H9 (cell line): ENCODE results near the gene ACOT7. TPM values are rescaled to one million over a fixed set of nuclear protein-coding genes. Genes with fewer than 3 reads are reported as not detected.

ENCODE experiments used
- DNase-seq: peaks from one replicate; pipeline ENCODE4 v3.0.0-alpha.2; 2017
- H2AFZ ChIP-seq: one replicate; pipeline ENCODE4 v1.6.1; 2013; ENCODE audit warnings: mild to moderate bottlenecking, low read length, control low read depth, moderate library complexity
- H2AK5ac ChIP-seq: 2 replicates; pipeline ENCODE4 v1.6.1; 2013; ENCODE audit warnings: low read length, control low read depth, mixed read lengths; ENCODE audit not compliant: insufficient read length
- H2BK120ac ChIP-seq: one replicate; pipeline ENCODE4 v1.6.1; 2013; ENCODE audit warnings: low read depth, mild to moderate bottlenecking, low read length, control low read depth, inconsistent platforms; ENCODE audit not compliant: poor library complexity, severe bottlenecking
- H2BK12ac ChIP-seq: 2 replicates; pipeline ENCODE4 v1.6.1; 2013; ENCODE audit warnings: low read length, control low read depth, mixed read lengths, low read depth; ENCODE audit not compliant: insufficient read length
- H2BK15ac ChIP-seq: 2 replicates; pipeline ENCODE4 v1.6.1; 2013; ENCODE audit warnings: low read depth, low read length, control low read depth
- H2BK20ac ChIP-seq: one replicate; pipeline ENCODE4 v1.6.1; 2013; ENCODE audit warnings: low read depth, mild to moderate bottlenecking, low read length, control low read depth, inconsistent platforms; ENCODE audit not compliant: poor library complexity, severe bottlenecking
- H2BK5ac ChIP-seq: 2 replicates; pipeline ENCODE4 v1.6.1; 2013; ENCODE audit warnings: low read length, control low read depth, mixed read lengths; ENCODE audit not compliant: insufficient read length
- H3K14ac ChIP-seq: 2 replicates; pipeline ENCODE4 v1.6.1; 2013; ENCODE audit warnings: low read length, control low read depth; ENCODE audit not compliant: insufficient read depth
- H3K18ac ChIP-seq: 2 replicates; pipeline ENCODE4 v1.6.1; 2013; ENCODE audit warnings: low read depth, mild to moderate bottlenecking, mixed read lengths, low read length, control low read depth; ENCODE audit not compliant: insufficient read length
- H3K23ac ChIP-seq: 2 replicates; pipeline ENCODE4 v1.6.1; 2013; ENCODE audit warnings: low read length, control low read depth, mixed read lengths, low read depth; ENCODE audit not compliant: insufficient read length
- H3K23me2 ChIP-seq: 2 replicates; pipeline ENCODE4 v1.6.1; 2013; ENCODE audit warnings: low read depth, mild to moderate bottlenecking, mixed read lengths, low read length, control low read depth; ENCODE audit not compliant: insufficient read length, poor library complexity, severe bottlenecking
- H3K27ac ChIP-seq: 2 replicates; pipeline ENCODE4 v1.5.1; 2013; ENCODE audit warnings: low read length, control low read depth, mixed read lengths, low read depth; ENCODE audit not compliant: insufficient read length
- H3K27me3 ChIP-seq: 2 replicates; pipeline ENCODE4 v1.6.1; 2013; ENCODE audit warnings: low read length, control low read depth, inconsistent platforms; ENCODE audit not compliant: insufficient read depth
- H3K4ac ChIP-seq: 2 replicates; pipeline ENCODE4 v1.6.1; 2013; ENCODE audit warnings: low read depth, mild to moderate bottlenecking, control low read depth, inconsistent platforms, low read length, moderate library complexity
- H3K4me1 ChIP-seq: 2 replicates; pipeline ENCODE4 v1.6.1; 2013; ENCODE audit warnings: low read length, control low read depth, inconsistent platforms; ENCODE audit not compliant: insufficient read depth
- H3K4me2 ChIP-seq: 2 replicates; pipeline ENCODE4 v1.6.1; 2013; ENCODE audit warnings: low read length, control low read depth, mixed read lengths; ENCODE audit not compliant: insufficient read length, insufficient read depth
- H3K56ac ChIP-seq: 2 replicates; pipeline ENCODE4 v1.6.1; 2013; ENCODE audit warnings: low read depth, mild to moderate bottlenecking, mixed read lengths, low read length, control low read depth; ENCODE audit not compliant: insufficient read length
- H3K79me1 ChIP-seq: 2 replicates; pipeline ENCODE4 v1.6.1; 2013; ENCODE audit warnings: low read depth, mild to moderate bottlenecking, moderate library complexity, low read length, control low read depth, inconsistent platforms; ENCODE audit not compliant: insufficient read depth, poor library complexity, severe bottlenecking
- H3K79me2 ChIP-seq: 2 replicates; pipeline ENCODE4 v1.6.1; 2013; ENCODE audit warnings: low read length, control low read depth, inconsistent platforms; ENCODE audit not compliant: insufficient read depth
- H3K9ac ChIP-seq: 2 replicates; pipeline ENCODE4 v1.6.1; 2013; ENCODE audit warnings: low read length, control low read depth, mixed read lengths; ENCODE audit not compliant: insufficient read length; ENCODE audit errors: extremely low read depth
- H3K9me3 ChIP-seq: one replicate; pipeline ENCODE4 v1.6.1; 2013; ENCODE audit warnings: low read depth, low read length, inconsistent platforms; ENCODE audit not compliant: control insufficient read depth
- H3T11ph ChIP-seq: one replicate; pipeline ENCODE4 v1.6.1; 2013; ENCODE audit warnings: mild to moderate bottlenecking, low read length, control low read depth, inconsistent platforms
- H4K20me1 ChIP-seq: one replicate; pipeline ENCODE4 v1.6.1; 2013; ENCODE audit not compliant: control insufficient read depth, insufficient read length, insufficient read depth
- H4K5ac ChIP-seq: 2 replicates; pipeline ENCODE4 v1.6.1; 2013; ENCODE audit warnings: low read depth, mild to moderate bottlenecking, mixed read lengths, low read length, control low read depth; ENCODE audit not compliant: insufficient read length
- H4K8ac ChIP-seq: replicated peaks from 2 replicates; pipeline ENCODE4 v1.6.1; 2013; ENCODE audit warnings: low read length, control low read depth, mixed read lengths, low read depth; ENCODE audit not compliant: insufficient read length
- H4K91ac ChIP-seq: 2 replicates; pipeline ENCODE4 v1.6.1; 2013; ENCODE audit warnings: low read depth, mild to moderate bottlenecking, moderate library complexity, mixed read lengths, low read length, control low read depth; ENCODE audit not compliant: insufficient read length
- H3K27ac Mint-ChIP-seq, 3 experiments: 2 replicates in 2 of 3; 3 replicates in 1 of 3; pipeline ENCODE4 v1.8.0; 2020 to 2021; ENCODE audit warnings: mixed read lengths in 3 of 3, mild to moderate bottlenecking in 1 of 3, moderate library complexity in 1 of 3
- H3K27me3 Mint-ChIP-seq: 2 replicates; pipeline ENCODE4 v1.8.0; 2021; ENCODE audit warnings: low read depth, mild to moderate bottlenecking, moderate library complexity, mixed read lengths
- H3K36me3 Mint-ChIP-seq, 3 experiments: 2 replicates in 2 of 3; 3 replicates in 1 of 3; pipeline ENCODE4 v1.8.0; 2020 to 2021; ENCODE audit warnings: low read depth in 3 of 3, mixed read lengths in 3 of 3; ENCODE audit not compliant: insufficient read depth in 1 of 3
- H3K4me1 Mint-ChIP-seq, 2 experiments: 2 replicates each; pipeline ENCODE4 v1.8.0; 2020; ENCODE audit warnings: mixed read lengths in 2 of 2
- H3K4me3 Mint-ChIP-seq, 2 experiments: 2 replicates in 1 of 2; 3 replicates in 1 of 2; pipeline ENCODE4 v1.8.0; 2020 to 2021; ENCODE audit warnings: mild to moderate bottlenecking in 2 of 2, mixed read lengths in 2 of 2, moderate library complexity in 1 of 2
- H3K9me3 Mint-ChIP-seq, 2 experiments: 2 replicates in 1 of 2; 3 replicates in 1 of 2; pipeline ENCODE4 v1.8.0; 2020; ENCODE audit warnings: mild to moderate bottlenecking in 2 of 2, mixed read lengths in 2 of 2, moderate library complexity in 1 of 2
- CTCF ChIP-seq: fragments of 200-600 bp; sonication (generic); conservative IDR thresholded peaks from 3 replicates; pipeline ENCODE4 v1.8.0; 2021; ENCODE audit warnings: antibody characterized with exemption, mild to moderate bottlenecking
- WGBS: extraction: QIAGEN DNeasy Blood & Tissue Kit; methylation state at CpG from one replicate; pipeline ENCODE4 v1.1.7; 2013; ENCODE audit warnings: missing lambda C conversion rate, low lambda C conversion rate, mixed read lengths; ENCODE audit not compliant: insufficient read length; ENCODE audit errors: extremely low coverage; 5-methylcytosine and 5-hydroxymethylcytosine counted together
- total RNA-seq: library from RNA; stranded (reverse); gene quantifications from 2 replicates; pipeline ENCODE4 v1.2.1, GENCODE V29; 2021

Gene ACOT7
- total RNA-seq, 1 experiment from 2014 or later: 87.4 TPM

- H3K27ac Mint-ChIP-seq: no peak overlapping the region; a peak in 2 of 7 replicates
- H3K9me3 Mint-ChIP-seq: no peaks in the 10 kb centered on the region; a peak in 1 of 5 replicates
- Histone ChIP-seq H3K79me2 (peaks cover 2% of the 10 kb centered on the region; the same call in 1 of the 2 replicates), H2BK12ac (no peak overlapping the region), H3K56ac (no peak overlapping the region), H3K23ac (no peak overlapping the region), H2AFZ (no peak overlapping the region), H3K14ac (no peak overlapping the region), H2BK15ac (no peak overlapping the region), H3K79me1 (peaks cover 5% of the 10 kb centered on the region), H3K23me2 (no peaks in the 10 kb centered on the region), H3K27me3 (no peaks in the 10 kb centered on the region), H3K18ac (no peak overlapping the region), H2BK20ac (no peak overlapping the region), H4K8ac (no peak overlapping the region), H3K9me3 (no peaks in the 10 kb centered on the region), H3T11ph (no peak overlapping the region), H2BK5ac (no peak overlapping the region), H2BK120ac (no peak overlapping the region), H4K5ac (no peak overlapping the region), H3K4me2 (no peak overlapping the region), H2AK5ac (no peak overlapping the region), H4K91ac (no peak overlapping the region), H3K4ac (no peak overlapping the region), H3K27ac (no peak overlapping the region), H4K20me1 (no peaks in the 10 kb centered on the region), H3K9ac (no peak overlapping the region), H3K4me1 (0 out of 2 replicates have a peak, but pooled peaks cover 3% of the 10 kb centered on the region)
- no CpG with 5 or more reads among the region's 11 CpGs for WGBS
- DNase-seq: no peak
- H3K27me3 Mint-ChIP-seq: no peaks in the 10 kb centered on the region
- H3K36me3 Mint-ChIP-seq: no peaks in the 10 kb centered on the region; a peak in 1 of 7 replicates
- TF ChIP-seq CTCF: no peak
- peaks cover 25 to 48% of the 10 kb centered on the region in 2 experiments for H3K4me1 Mint-ChIP-seq
- no peak overlapping the region for H3K4me3 Mint-ChIP-seq
Measured at GRCh38 chr1:6355621-6356020, 37.9 kb downstream of the ACOT7 start.
